HepG2 (cell line): ENCODE measurements around the gene PNPLA8. TPM values are rescaled to one million over a fixed set of nuclear protein-coding genes. Genes with fewer than 3 reads are reported as not detected.
A peak's percentile ranks its signal among the peaks of the same experiment; 100 is the strongest.

Experiments
- FOXA1 ChIP-seq, 2 experiments: fragments of 450-650 bp in 1 of 2; sonication (generic) in 1 of 2; formaldehyde crosslinking in 1 of 2; IDR thresholded peaks; 2 replicates each; pipeline versions ENCODE4 v1.4.0 to v1.6.1; 2016 to 2020; ENCODE audit warnings: missing genetic modification reagents in 1 of 2
- FOXC1 ChIP-seq: sonication (generic); formaldehyde crosslinking; IDR thresholded peaks from 2 replicates; pipeline ENCODE4 v1.8.0; 2022; ENCODE audit warnings: mild to moderate bottlenecking, missing genetic modification reagents, borderline replicate concordance
- HNF4G ChIP-seq, 2 experiments: sonication (generic) in 1 of 2; formaldehyde crosslinking in 1 of 2; IDR thresholded peaks; 2 replicates each; pipeline versions ENCODE4 v1.4.0 to v1.6.1; 2011 to 2020; ENCODE audit warnings: borderline replicate concordance in 2 of 2, low read depth in 2 of 2, mild to moderate bottlenecking in 2 of 2, low read length in 1 of 2, missing genetic modification reagents in 1 of 2, moderate library complexity in 1 of 2
- PAX8 ChIP-seq: sonication (generic); formaldehyde crosslinking; IDR thresholded peaks from 2 replicates; pipeline ENCODE4 v1.8.0; 2022; ENCODE audit warnings: mild to moderate bottlenecking, missing genetic modification reagents, borderline replicate concordance
- RBFOX2 ChIP-seq: fragments of 200-400 bp; formaldehyde crosslinking; IDR thresholded peaks from 2 replicates; pipeline ENCODE4 v1.6.1; 2017; ENCODE audit warnings: low read depth, mild to moderate bottlenecking, low read length
- SIN3B ChIP-seq: fragments of 150-350 bp; IDR thresholded peaks from 2 replicates; pipeline ENCODE4 v1.6.1; 2014; ENCODE audit warnings: low read length
- ZNF124 ChIP-seq: sonication (generic); formaldehyde crosslinking; IDR thresholded peaks from 2 replicates; pipeline ENCODE4 v1.4.0; 2020; ENCODE audit warnings: missing genetic modification reagents
- ZNF230 ChIP-seq: sonication (generic); formaldehyde crosslinking; IDR thresholded peaks from 2 replicates; pipeline ENCODE4 v1.4.0; 2020; ENCODE audit warnings: mild to moderate bottlenecking, missing genetic modification reagents
- ZNF33A ChIP-seq: sonication (generic); formaldehyde crosslinking; IDR thresholded peaks from 2 replicates; pipeline ENCODE4 v1.5.1; 2020; ENCODE audit warnings: missing genetic modification reagents, mild to moderate bottlenecking, moderate library complexity, borderline replicate concordance
- ZNF766 ChIP-seq: sonication (generic); formaldehyde crosslinking; IDR thresholded peaks from 2 replicates; pipeline ENCODE4 v1.5.0; 2020; ENCODE audit warnings: missing genetic modification reagents, borderline replicate concordance
- polyA plus RNA-seq, 8 experiments: library from polyadenylated mRNA; depleted of rRNA in 3 of 8; stranded (reverse) in 7 of 8; unstranded in 1 of 8; fragments of >200 nt; fragmentation: Illumina TruSeq in 4 of 8; extraction: Trizol in 4 of 8; gene quantifications; 2 replicates each; pipeline versions ENCODE4 v1.2.1 to v1.2.3, GENCODE V29; 2011 to 2016; ENCODE audit warnings: low read depth in 4 of 8, missing spikeins in 1 of 8, mixed read lengths in 1 of 8; ENCODE audit not compliant: insufficient read depth in 1 of 8
- total RNA-seq, 5 experiments: library from RNA; depleted of rRNA; stranded (reverse); fragments of >200 nt; fragmentation: Illumina TruSeq; extraction: Trizol; gene quantifications; 2 replicates each; pipeline ENCODE4 v1.2.3, GENCODE V29; 2016; ENCODE audit warnings: low read depth in 1 of 5
- TF ChIP-seq, protein P1 (sequence below): sonication (generic); formaldehyde crosslinking; IDR thresholded peaks from 2 replicates; pipeline ENCODE4 v1.5.1; 2020; ENCODE audit warnings: mild to moderate bottlenecking, missing genetic modification reagents, borderline replicate concordance
- TF ChIP-seq, protein P2 (sequence below): sonication (generic); formaldehyde crosslinking; conservative IDR thresholded peaks from 2 replicates; pipeline ENCODE4 v1.4.0; 2020; ENCODE audit warnings: missing genetic modification reagents
- TF ChIP-seq, protein P3 (sequence below): sonication (generic); formaldehyde crosslinking; IDR thresholded peaks from 2 replicates; pipeline ENCODE4 v1.4.0; 2020; ENCODE audit warnings: missing genetic modification reagents
- TF ChIP-seq, protein P4 (sequence below): IDR thresholded peaks from 2 replicates; pipeline ENCODE4 v1.4.0; 2020; ENCODE audit warnings: mild to moderate bottlenecking, missing genetic modification reagents

PNPLA8 gene
- total and polyA plus RNA-seq, 2 of the 13 experiments (the other 11 are each of a cell fraction or from before 2014, with no cell fraction given), result 6.3 to 11.4 TPM

DNA sequence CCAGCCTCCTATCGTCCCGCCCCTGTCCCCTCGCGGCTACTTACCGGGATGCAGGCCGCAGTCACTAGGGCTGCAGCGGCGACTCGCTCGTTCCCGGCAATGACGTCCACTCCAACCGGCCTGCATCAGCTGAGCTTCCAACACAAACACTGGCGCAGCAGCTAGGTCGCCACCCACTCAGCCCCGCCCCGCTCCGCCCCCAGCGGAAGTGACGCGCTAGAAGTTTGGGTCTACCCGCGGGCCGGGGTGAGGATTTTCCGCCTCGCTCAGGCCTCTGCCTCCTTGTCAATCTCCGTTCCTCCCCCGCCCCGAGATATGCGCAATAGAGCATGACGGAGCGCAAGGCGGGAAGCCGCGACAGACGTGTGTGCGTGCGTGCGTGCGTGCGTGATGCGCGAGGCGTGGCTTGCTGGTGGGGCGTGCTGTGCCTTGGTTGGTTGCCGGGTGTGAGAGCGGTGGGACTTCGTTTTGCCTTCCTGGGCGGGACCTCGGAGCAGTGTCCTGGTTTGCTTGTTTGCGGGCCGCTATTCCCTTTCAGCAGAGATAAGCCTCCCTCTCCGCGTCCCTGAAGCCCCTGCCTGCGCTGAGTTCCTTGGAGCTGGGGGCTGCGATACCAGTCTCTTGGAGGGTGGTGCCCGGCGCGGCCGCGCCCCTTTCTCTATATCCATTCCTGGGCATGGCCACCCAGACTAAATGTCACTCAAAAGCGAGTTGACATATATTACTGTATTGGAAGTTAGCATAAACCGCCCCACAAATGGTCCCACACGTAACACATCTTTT, at the start of gene PNPLA8 (continued):
- TF ChIP-seq, protein P1, sequence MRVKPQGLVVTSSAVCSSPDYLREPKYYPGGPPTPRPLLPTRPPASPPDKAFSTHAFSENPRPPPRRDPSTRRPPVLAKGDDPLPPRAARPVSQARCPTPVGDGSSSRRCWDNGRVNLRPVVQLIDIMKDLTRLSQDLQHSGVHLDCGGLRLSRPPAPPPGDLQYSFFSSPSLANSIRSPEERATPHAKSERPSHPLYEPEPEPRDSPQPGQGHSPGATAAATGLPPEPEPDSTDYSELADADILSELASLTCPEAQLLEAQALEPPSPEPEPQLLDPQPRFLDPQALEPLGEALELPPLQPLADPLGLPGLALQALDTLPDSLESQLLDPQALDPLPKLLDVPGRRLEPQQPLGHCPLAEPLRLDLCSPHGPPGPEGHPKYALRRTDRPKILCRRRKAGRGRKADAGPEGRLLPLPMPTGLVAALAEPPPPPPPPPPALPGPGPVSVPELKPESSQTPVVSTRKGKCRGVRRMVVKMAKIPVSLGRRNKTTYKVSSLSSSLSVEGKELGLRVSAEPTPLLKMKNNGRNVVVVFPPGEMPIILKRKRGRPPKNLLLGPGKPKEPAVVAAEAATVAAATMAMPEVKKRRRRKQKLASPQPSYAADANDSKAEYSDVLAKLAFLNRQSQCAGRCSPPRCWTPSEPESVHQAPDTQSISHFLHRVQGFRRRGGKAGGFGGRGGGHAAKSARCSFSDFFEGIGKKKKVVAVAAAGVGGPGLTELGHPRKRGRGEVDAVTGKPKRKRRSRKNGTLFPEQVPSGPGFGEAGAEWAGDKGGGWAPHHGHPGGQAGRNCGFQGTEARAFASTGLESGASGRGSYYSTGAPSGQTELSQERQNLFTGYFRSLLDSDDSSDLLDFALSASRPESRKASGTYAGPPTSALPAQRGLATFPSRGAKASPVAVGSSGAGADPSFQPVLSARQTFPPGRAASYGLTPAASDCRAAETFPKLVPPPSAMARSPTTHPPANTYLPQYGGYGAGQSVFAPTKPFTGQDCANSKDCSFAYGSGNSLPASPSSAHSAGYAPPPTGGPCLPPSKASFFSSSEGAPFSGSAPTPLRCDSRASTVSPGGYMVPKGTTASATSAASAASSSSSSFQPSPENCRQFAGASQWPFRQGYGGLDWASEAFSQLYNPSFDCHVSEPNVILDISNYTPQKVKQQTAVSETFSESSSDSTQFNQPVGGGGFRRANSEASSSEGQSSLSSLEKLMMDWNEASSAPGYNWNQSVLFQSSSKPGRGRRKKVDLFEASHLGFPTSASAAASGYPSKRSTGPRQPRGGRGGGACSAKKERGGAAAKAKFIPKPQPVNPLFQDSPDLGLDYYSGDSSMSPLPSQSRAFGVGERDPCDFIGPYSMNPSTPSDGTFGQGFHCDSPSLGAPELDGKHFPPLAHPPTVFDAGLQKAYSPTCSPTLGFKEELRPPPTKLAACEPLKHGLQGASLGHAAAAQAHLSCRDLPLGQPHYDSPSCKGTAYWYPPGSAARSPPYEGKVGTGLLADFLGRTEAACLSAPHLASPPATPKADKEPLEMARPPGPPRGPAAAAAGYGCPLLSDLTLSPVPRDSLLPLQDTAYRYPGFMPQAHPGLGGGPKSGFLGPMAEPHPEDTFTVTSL, result peak; percentile 68; the same call in 1 of the 2 replicates
- TF ChIP-seq, protein P2, sequence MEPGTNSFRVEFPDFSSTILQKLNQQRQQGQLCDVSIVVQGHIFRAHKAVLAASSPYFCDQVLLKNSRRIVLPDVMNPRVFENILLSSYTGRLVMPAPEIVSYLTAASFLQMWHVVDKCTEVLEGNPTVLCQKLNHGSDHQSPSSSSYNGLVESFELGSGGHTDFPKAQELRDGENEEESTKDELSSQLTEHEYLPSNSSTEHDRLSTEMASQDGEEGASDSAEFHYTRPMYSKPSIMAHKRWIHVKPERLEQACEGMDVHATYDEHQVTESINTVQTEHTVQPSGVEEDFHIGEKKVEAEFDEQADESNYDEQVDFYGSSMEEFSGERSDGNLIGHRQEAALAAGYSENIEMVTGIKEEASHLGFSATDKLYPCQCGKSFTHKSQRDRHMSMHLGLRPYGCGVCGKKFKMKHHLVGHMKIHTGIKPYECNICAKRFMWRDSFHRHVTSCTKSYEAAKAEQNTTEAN (CRISPR knock-in tag), result 0 out of 2 replicates have a peak, but pooled peaks have one; percentile 43
- 0 out of 2 replicates have a peak, but pooled peaks have one; percentile 29 for TF ChIP-seq SIN3B
- TF ChIP-seq, protein P3, sequence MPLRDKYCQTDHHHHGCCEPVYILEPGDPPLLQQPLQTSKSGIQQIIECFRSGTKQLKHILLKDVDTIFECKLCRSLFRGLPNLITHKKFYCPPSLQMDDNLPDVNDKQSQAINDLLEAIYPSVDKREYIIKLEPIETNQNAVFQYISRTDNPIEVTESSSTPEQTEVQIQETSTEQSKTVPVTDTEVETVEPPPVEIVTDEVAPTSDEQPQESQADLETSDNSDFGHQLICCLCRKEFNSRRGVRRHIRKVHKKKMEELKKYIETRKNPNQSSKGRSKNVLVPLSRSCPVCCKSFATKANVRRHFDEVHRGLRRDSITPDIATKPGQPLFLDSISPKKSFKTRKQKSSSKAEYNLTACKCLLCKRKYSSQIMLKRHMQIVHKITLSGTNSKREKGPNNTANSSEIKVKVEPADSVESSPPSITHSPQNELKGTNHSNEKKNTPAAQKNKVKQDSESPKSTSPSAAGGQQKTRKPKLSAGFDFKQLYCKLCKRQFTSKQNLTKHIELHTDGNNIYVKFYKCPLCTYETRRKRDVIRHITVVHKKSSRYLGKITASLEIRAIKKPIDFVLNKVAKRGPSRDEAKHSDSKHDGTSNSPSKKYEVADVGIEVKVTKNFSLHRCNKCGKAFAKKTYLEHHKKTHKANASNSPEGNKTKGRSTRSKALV (CRISPR knock-in tag), result no peak
- no peak for TF ChIP-seq ZNF230 (CRISPR knock-in tag)
- no peak for TF ChIP-seq FOXA1 (IDR thresholded peaks at IDR 0.05)
- peak; percentile 2; the same call in 1 of the 2 replicates for TF ChIP-seq FOXA1 (CRISPR knock-in tag; IDR thresholded peaks at IDR 0.05)
- TF ChIP-seq, protein P4, sequence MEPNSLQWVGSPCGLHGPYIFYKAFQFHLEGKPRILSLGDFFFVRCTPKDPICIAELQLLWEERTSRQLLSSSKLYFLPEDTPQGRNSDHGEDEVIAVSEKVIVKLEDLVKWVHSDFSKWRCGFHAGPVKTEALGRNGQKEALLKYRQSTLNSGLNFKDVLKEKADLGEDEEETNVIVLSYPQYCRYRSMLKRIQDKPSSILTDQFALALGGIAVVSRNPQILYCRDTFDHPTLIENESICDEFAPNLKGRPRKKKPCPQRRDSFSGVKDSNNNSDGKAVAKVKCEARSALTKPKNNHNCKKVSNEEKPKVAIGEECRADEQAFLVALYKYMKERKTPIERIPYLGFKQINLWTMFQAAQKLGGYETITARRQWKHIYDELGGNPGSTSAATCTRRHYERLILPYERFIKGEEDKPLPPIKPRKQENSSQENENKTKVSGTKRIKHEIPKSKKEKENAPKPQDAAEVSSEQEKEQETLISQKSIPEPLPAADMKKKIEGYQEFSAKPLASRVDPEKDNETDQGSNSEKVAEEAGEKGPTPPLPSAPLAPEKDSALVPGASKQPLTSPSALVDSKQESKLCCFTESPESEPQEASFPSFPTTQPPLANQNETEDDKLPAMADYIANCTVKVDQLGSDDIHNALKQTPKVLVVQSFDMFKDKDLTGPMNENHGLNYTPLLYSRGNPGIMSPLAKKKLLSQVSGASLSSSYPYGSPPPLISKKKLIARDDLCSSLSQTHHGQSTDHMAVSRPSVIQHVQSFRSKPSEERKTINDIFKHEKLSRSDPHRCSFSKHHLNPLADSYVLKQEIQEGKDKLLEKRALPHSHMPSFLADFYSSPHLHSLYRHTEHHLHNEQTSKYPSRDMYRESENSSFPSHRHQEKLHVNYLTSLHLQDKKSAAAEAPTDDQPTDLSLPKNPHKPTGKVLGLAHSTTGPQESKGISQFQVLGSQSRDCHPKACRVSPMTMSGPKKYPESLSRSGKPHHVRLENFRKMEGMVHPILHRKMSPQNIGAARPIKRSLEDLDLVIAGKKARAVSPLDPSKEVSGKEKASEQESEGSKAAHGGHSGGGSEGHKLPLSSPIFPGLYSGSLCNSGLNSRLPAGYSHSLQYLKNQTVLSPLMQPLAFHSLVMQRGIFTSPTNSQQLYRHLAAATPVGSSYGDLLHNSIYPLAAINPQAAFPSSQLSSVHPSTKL (CRISPR knock-in tag), result peak; percentile 46; the same call in 1 of the 2 replicates
- TF ChIP-seq FOXC1 (CRISPR knock-in tag), result peak; percentile 95
- TF ChIP-seq ZNF766 (CRISPR knock-in tag), result no peak
- TF ChIP-seq RBFOX2, result peak; percentile 86
- TF ChIP-seq ZNF33A, result 0 out of 2 replicates have a peak, but pooled peaks have one; percentile 55
- TF ChIP-seq PAX8 (CRISPR knock-in tag), result peak; percentile 51; the same call in 1 of the 2 replicates
- TF ChIP-seq HNF4G (IDR thresholded peaks at IDR 0.05; ENCODE audit: borderline replicate concordance, low read depth, low read length), result no peak
- TF ChIP-seq HNF4G (CRISPR knock-in tag; IDR thresholded peaks at IDR 0.05; ENCODE audit: borderline replicate concordance, low read depth), result no peak
- no peak; the same call in 1 of the 2 replicates for TF ChIP-seq ZNF124 (CRISPR knock-in tag)
